Stimulated activated CD8-positive, alpha-beta memory T cell treated with anti-CD3 and anti-CD28 coated beads, Interleukin-15, amount 100 ng/mL, for 48 hours (primary cell): ENCODE data around the gene AHCYL1.
A peak's percentile ranks its signal among the peaks of the same experiment; 100 is the strongest.

Experiments used
- DNase-seq, 2 donors: peaks; one replicate each; pipeline ENCODE4 v3.0.0-alpha.2; 2020; ENCODE audit warnings: low read depth in 2 of 2

The AHCYL1 gene

DNA sequence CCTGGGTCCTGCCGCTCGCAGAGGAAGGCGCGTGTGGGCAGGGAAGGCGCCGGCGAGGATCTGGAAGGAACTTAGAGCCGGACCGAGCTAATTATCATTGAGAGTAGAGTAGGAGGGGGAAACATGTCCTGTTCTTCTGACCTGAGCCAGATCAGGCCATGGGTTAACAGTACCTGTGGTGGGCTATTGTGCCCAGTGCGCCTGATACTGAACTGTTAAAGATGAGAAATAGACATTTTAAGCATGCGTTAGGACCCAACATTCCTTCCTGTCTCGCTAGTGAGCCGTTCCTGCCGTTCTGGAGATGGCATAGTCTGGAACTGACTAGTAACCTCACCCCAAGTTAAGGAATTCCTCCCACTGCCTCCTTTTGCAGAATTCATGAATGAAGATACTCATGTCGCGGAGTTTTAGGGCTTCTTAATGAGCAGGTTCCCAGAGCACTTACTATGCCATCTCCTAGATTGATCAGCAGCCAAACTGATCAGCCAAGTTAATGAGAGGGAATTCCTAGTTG lies 50.7 kb downstream of the AHCYL1 start:
- no peak for DNase-seq

DNA sequence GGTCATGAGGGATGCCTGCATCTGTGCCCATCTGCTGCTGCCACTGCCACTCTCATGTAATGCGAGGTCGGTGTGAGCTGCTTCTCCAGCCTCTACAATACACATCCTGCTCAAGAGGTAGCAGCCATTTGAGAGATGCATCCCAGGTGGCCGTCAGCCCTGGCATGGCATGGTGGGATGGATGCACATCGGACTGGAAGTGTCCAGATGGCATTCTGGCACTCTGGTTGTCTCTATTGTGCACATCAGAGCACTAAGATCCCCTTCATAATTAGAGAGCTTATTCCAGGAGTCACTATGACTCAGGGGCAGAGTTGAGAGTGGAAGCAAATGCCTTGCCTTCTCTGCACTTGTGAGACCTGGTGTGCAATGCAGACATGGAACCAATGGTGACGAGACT lies 53.7 kb downstream of the AHCYL1 start:
- DNase-seq, result no peak

DNA sequence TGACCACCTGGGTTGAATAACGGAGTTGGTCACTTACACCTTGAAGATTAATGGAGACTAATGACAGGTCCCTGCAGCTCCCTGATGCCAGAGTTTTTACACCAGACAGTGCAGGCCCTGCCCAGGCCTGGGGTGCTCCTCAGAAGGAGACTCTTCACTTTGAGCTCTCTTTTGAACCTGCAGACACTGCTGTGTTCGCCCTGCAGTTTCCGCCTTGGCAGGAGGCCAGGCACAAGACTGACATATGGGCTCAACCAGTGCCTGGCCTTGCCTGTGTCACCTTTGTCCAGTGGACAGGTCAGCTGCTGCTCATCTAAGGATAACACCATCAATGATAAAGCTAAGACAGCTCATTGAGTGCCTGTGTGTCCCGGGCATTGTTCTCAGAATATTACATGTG lies 55.1 kb downstream of the AHCYL1 start:
- DNase-seq, result no peak

DNA sequence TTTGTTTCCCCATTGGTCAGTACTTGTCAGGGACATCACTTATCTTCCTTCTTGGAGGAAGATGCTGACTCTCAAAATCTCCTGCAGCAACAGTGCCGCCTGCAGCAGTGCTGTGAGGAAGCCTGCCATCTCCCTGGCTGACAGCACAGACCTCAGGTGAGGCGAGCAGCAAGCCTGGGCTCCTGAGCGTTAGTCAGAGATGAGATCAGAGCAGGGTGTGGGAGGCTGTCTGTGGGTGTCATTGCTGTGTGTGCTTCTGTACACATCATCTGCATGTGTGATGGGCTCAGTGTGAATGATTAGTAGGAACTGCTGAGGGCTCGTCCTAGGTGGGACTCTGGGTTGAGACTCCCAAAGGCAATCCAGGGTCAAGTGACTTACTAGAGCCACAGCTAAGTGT lies 56.0 kb downstream of the AHCYL1 start:
- DNase-seq, result peak; percentile 9 to 39

DNA sequence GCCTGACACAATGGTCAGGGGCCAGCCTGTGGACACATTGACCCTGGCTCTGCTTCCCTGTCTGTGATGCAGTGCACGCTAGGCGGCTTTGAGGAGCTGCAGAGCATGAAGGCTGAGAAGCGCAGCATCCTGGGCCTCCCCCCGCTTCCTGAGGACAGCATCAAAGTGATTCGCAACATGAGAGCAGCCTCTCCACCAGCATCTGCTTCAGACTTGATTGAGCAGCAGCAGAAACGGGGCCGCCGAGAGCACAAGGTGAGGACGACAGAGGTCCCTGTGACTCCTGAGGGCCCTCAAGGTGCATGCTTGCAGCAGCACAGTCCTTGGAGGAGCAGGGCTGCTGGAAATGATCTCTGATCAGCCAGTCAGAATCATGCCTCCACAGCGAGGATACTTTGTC lies 58.5 kb downstream of the AHCYL1 start:
- DNase-seq, result no peak

DNA sequence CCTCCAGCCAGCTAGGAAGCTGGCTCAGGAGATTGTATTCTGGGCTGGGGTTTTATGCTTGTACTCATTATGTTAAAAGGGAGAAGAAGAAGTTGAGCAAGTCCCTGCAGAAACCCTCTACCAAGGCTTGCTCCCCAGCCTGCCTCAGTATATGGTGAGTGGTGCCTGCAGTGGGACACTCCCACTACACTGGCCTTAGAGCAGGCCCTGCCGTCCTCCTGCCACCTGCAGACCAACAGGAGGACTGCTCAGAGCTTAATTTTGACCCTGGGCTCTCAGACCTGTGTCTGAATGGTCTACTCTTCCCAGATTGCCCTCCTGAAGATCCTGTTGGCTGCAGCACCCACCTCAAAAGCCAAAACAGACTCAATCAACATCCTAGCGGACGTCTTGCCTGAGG lies 62.9 kb downstream of the AHCYL1 start:
- DNase-seq, result no peak

DNA sequence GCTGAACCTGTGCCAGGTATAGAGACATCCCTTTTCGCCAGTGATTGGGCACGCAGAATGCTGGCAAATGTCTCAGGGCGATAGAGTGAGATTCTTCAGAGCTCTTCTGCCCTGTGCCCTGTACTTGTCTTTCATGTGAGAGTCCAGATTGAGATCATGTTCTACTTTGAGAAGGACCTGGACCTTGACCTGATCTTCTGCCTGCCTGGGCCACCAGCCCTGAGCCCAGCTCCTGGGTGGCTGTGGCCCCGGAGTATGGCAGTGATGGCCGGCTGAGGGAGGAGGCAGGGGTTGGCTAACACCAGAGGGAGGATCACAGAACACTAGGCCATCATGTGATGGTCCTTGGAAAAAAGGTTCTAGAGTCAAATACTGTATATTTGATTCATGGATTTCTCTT lies 63.7 kb downstream of the AHCYL1 start:
- no peak for DNase-seq

DNA sequence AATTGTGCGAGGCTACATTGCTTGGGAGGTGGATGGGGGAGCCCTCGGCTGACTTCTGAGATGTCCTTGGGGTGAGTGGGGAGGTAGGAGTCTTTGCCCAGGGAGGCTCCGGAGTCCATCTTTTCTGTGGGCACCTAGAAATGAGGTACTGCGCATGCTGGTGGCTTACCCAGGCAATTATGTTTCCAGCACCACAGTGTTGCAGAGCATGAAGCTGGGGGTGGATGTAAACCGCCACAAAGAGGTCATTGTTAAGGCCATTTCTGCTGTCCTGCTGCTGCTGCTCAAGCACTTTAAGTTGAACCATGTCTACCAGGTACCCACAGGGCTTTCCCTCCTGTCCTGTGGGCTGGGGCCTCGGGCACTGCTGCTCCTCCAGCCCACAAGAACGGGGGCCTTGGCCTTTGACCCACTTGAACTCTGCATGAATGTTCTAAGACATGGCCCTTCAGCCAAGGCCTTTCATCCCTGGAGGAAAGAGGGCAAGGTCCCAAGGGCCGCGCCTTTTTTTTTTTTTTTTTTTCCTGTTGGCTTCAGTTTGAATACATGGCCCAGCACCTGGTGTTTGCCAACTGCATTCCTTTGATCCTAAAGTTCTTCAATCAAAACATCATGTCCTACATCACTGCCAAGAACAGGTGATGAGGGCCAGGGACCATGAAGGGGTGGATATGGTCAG lies 64.5 kb downstream of the AHCYL1 start:
- DNase-seq, result no peak

DNA sequence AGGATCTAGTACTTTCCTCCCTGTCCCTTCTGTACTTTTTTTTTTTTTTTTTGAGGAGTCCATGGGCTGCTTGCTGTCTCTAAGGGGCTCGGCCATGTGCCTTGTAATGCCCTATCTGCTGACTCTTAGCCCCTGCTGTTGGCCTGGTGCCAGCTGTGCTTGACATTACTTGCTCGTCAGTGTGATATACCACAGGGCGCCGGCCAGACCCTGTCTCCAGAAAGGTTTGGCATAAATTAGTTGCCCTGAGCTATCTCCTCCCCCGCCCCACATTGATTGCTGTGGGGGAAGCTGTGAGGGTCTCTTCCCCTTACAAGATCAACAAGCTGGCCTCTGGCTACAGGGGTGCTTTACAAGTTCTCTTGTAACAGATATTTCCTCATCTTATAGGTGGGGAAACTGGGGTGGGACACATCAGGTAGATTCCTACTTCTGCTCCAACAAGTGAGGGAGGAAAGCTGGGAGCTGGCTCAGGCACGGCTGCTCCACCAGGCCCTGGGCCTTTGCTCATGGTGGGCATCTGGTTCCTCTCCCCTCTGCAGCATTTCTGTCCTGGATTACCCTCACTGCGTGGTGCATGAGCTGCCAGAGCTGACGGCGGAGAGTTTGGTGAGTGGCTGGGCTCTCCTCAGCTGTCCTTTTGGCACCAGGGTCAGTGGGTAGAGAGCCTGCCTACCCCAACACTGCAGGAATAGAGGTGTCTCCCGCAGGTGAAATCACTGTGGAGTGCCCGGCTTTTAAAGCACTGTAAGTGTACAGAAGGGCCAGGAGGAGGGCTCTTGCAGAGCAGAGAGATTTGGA lies 65.4 kb downstream of the AHCYL1 start:
- DNase-seq, result no peak

DNA sequence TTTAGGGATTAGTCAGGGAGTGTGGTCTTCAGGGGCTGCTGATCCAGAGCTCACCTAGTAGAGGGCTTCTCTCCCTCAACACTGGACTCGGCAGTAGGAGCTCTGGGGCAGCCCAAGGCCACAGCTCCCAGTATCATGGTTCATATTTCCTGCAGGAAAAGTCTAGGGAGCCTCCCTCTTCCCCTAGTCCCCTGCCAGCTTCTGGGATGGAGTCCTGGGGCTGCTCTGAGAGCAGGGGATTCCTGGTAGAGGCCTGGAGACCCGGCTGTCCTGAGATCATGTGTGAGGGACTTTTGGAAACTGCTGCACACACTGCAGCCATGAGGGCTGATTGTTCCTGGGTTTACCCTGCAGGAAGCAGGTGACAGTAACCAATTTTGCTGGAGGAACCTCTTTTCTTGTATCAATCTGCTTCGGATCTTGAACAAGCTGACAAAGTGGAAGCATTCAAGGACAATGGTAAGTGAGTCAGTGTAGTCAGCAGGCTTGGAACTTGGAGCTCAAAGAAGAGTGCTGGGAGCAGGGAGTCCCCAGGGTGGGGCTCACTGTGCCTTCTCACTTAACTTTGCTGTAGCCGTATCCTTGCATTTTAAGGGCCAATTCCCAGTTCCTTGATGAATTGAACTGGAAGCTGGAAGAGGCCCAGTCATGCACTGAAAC lies 66.2 kb downstream of the AHCYL1 start:
- DNase-seq, result no peak

DNA sequence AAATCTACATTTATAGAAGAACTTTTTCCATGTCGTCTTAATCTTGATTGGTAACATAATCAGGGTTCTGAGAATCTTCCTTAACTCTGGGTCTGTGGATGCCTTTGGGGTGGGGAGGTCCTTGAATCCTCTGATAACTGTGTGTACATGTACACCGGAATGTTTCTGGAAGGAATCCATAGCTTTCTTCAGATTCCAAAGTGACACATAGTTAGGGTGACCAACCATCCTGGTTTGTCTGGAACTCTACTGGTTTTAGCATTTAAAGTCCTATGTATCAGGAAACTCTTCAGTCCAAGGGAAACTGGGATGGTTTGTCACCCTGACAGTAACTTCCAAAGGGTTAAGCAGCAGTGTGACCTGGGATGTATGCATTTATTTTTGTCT lies 66.7 kb downstream of the AHCYL1 start:
- no peak for DNase-seq

DNA sequence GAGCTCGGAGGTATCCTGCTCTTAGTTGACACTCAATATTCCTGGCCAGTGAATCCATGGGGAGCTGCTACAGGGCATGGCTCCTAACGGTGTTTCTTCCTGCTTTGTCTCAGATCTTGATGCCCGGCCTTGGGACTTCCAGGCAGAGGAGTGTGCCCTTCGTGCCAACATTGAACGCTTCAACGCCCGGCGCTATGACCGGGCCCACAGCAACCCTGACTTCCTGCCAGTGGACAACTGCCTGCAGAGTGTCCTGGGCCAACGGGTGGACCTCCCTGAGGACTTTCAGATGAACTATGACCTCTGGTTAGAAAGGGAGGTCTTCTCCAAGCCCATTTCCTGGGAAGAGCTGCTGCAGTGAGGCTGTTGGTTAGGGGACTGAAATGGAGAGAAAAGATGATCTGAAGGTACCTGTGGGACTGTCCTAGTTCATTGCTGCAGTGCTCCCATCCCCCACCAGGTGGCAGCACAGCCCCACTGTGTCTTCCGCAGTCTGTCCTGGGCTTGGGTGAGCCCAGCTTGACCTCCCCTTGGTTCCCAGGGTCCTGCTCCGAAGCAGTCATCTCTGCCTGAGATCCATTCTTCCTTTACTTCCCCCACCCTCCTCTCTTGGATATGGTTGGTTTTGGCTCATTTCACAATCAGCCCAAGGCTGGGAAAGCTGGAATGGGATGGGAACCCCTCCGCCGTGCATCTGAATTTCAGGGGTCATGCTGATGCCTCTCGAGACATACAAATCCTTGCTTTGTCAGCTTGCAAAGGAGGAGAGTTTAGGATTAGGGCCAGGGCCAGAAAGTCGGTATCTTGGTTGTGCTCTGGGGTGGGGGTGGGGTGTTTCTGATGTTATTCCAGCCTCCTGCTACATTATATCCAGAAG lies 69.2 kb downstream of the AHCYL1 start:
- DNase-seq, result peak in 1 of 2 donors; percentile 43

DNA sequence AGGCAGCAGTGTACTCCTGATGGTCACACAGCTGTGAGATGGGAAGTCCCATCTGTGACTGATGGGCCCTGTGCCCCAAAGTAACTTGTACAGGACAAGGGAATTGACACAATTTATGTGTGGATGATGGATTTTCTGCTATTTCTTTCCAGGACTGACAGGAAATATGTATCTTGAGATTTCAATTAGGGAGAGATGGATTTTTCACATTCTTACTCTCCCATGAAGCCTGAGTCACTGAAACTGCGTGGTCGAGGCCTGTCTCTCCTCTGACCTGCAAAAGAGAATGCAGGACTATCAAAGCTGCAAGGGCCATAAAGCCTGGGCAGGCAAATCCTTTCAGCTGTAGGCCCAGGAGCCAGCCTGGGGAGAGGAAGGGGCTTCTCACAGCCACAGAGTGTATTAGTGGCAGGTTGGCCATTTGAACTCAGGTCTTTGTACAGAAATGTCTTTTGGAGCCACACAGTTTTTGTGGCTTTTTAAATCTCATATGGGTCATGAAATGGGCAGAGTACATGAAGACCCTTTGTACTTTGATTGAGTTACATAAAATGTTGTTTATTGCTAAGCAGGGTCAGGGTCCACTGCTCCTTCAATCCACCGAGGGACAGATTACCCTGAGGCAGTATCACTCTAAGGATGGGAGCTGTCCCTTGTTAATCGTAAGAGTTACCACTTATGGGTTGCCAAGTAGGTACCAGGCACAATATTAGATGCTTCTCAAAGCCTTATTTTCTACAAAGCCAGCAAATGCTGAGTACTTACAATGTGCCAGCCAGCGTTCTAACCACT lies 71.1 kb downstream of the AHCYL1 start:
- DNase-seq, result no peak

DNA sequence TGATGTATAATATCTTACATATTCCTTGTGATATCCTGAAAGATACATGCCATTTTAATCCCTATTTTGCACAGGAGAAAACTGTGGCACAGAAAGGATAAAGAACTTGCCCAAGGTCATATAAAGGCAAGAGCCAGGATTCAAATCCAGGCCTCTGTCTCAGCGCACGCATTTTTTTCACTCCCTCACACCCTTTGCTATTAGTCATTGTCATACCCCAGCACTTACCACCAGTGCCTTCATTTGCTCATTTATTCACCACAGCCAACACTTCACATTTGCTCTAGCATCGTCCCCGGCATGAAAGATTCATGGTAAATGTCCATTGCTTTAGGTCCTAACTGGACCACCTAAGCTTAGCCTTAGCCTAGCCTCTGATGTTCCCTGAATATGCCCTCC lies 71.7 kb downstream of the AHCYL1 start:
- DNase-seq, result no peak

DNA sequence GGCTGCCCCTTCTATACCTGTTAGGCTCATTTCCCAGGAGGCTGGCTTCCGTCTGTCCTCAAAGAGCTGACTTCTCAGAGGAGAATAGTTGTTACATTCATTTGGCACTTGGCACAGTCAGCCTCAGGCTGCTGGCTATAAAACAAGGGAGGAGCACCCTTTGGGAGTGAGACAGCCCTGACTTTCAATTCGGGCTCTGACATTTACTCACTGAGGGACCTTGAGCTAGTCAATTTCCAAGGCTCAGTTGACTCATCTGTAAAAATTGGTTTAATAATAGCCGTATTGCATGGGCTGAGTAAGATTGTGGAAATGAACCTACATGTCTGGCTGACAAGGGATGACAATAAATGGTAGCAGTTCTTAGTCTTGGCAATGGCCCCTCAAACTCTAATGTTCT lies 72.2 kb downstream of the AHCYL1 start:
- DNase-seq, result no peak

DNA sequence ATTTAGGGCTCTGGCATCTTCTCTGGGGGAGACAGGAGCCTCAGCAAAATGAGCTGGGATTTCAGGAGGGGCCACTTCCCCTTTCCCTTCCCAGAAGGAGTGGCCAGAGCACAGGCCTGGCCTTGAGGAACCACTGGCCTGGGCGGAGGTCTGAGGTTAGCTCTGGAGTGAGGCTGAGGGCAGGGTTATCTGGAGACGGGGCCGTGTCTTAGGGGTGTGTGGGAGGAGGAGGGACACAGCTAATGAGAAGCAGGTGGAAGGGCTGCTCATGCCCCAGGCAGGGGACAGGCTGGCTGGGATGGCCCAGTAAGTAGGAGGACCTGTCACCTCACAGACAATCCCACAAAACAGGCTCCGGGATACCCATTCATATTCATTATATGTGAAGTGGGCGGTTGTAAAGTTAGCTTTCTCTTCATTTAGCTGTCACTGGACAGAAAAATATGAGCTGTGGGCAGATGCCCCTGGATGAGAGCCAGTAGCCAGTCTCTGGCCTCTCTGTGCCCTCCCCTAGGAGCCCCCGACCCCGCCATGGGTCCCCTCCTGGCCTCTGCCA lies 73.5 kb downstream of the AHCYL1 start:
- no peak for DNase-seq

DNA sequence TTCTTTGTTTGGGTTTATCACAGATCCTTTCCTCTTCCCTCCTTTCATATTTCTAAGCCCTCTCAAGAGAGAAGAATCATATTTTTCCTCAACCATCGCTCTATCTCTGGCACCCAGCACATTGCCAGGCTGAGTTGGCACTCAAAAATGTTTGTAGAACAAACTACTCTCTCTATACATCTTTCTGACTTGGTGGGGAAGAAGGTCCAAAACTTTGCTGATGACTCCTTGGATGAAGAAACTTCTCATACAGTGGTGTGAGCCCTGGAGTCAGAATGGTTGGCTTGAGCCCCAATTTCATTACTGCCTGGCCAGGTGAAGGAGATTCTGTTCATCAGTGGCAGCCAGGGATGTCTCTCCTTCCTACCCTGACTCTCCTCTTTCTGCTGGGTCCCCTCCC lies 74.0 kb downstream of the AHCYL1 start:
- DNase-seq, result no peak

DNA sequence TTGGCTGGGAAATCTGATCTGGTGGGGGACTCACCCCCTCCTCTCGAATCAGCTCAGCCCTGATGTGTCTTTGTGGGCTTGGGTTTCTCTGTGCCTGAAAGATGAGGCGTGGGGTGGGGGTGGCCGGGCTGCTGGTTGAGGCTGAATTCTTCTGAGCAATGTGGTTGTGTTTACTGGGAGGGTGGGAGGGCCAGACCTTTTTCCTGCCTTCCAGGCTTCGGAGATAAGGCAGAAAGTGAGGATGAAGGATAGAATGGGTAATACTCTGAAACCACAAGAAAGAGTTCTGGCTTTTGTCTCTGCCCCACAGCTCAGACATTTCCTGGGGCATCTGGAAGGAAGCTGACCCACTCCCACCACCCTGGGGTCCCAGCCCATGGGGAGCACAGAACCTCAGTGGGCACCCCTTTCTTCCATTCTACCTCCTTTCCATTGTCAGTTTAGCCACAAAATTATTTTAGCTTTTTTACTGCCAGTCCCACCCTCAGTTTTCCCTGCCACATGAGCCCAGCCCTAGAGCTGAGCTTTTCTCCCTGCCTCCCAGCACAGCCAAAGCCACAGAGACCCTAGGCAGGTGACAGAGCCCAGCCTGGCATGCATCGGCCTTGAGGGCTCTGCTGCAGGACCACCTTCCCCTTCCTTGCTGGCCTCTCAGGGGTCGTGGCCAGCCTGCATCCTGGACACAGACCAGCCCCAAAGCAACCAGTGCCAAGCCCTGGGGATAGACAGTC lies 74.7 kb downstream of the AHCYL1 start:
- DNase-seq, result no peak

DNA sequence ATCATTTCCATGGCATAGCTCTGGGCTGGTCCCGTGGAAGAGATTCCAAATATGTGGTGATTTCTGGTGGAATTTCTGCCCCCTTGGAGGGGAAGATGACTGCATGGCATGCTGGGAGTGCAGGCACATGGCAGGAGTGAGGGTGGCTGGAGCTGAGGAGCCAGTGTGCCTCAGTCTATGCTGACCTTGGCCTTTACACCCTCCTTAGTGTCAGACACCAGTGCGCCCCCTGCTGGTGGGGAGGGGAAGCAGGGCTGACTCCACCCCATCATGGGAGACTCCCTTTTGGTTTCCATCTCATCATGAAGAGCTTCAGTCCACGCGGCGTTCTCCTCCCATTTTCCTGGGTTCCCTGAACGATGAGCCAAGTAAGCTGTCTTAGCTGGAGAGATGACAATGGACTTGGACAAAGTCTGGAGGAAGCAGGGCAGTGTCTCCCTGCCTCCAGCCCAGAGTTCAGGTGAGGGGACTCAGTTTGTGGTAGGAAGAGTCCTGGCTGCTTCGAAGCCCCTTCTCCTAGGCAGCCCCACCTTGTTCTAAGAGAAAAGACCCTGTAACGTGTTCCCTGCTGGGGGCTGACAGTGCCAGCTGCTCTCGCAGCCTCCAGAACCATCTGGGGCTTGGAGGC lies 75.6 kb downstream of the AHCYL1 start:
- peak; percentile 55 to 66 for DNase-seq

DNA sequence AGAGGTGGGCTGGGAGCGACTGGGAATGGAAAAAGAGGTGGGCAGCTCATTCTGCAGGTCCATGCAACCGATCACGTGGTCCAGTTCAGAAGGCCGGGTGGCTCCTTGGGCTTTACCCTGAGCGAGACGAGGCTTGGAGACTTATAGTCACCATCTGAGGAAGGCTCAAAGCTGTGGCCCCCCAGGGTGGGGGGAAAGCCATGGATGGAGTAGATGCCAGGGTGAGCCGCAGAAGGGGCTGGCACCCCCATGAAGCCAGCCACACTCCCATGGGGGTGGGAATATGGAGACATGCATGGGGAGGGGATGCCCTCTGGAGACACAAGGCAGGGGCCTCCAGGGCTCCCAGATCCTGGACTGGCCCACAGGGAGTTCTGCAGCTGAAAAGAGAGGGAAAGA lies 76.1 kb downstream of the AHCYL1 start:
- no peak for DNase-seq
